Stimulated activated CD4-positive, alpha-beta T cell treated with anti-CD3 and anti-CD28 coated beads, Interleukin-1b, Interleukin-23, amount 100 ng/mL, for 1 hour (primary cell): Measurements from ENCODE around the gene SORCS2.

Source experiments
- DNase-seq, 2 donors: peaks; one replicate each; pipeline ENCODE4 v3.0.0-alpha.2; 2020; ENCODE audit warnings: low read depth in 2 of 2

The SORCS2 gene

GRCh38 chr4:7473081-7473480 is 280.7 kb downstream of the SORCS2 start:
- no peak for DNase-seq

- DNase-seq: no peak
Measured at GRCh38 chr4:7474320-7474719, 282.0 kb downstream of the SORCS2 start.

GRCh38 chr4:7475207-7475606 is 282.9 kb downstream of the SORCS2 start:
- DNase-seq: no peak

- no peak for DNase-seq
Measured at GRCh38 chr4:7476820-7477219, 284.5 kb downstream of the SORCS2 start.

- DNase-seq: no peak
Measured at GRCh38 chr4:7477695-7478094, 285.4 kb downstream of the SORCS2 start.

- DNase-seq: no peak
Measured at GRCh38 chr4:7478665-7479064, 286.3 kb downstream of the SORCS2 start.

GRCh38 chr4:7480423-7480822 is 288.1 kb downstream of the SORCS2 start:
- no peak for DNase-seq

- no peak for DNase-seq
Measured at GRCh38 chr4:7481227-7481626, 288.9 kb downstream of the SORCS2 start.

- no peak for DNase-seq
Measured at GRCh38 chr4:7485096-7485495, 292.8 kb downstream of the SORCS2 start.

GRCh38 chr4:7486101-7486500 is 293.8 kb downstream of the SORCS2 start:
- no peak for DNase-seq

- no peak for DNase-seq
Measured at GRCh38 chr4:7487502-7487901, 295.2 kb downstream of the SORCS2 start.

GRCh38 chr4:7487998-7488671 is 295.8 kb downstream of the SORCS2 start:
- DNase-seq: no peak

GRCh38 chr4:7491915-7492314 is 299.6 kb downstream of the SORCS2 start:
- no peak for DNase-seq

GRCh38 chr4:7498446-7499200 is 306.3 kb downstream of the SORCS2 start:
- DNase-seq: no peak

- no peak for DNase-seq
Measured at GRCh38 chr4:7499661-7500060, 307.3 kb downstream of the SORCS2 start.

- DNase-seq: no peak
Measured at GRCh38 chr4:7500404-7500803, 308.1 kb downstream of the SORCS2 start.

- DNase-seq: no peak
Measured at GRCh38 chr4:7501314-7501713, 309.0 kb downstream of the SORCS2 start.

GRCh38 chr4:7501873-7502272 is 309.5 kb downstream of the SORCS2 start:
- DNase-seq: no peak

- no peak for DNase-seq
Measured at GRCh38 chr4:7503559-7504249, 311.4 kb downstream of the SORCS2 start.

- DNase-seq: no peak
Measured at GRCh38 chr4:7505116-7505900, 313.0 kb downstream of the SORCS2 start.

- DNase-seq: no peak
Measured at GRCh38 chr4:7506119-7506518, 313.8 kb downstream of the SORCS2 start.

GRCh38 chr4:7506572-7506971 is 314.2 kb downstream of the SORCS2 start:
- no peak for DNase-seq
